ENCODE data around the gene SLC9A9. TPM values are rescaled to one million over a fixed set of nuclear protein-coding genes. Genes with fewer than 3 reads are reported as not detected.

SLC9A9 gene
- total and polyA plus RNA-seq, 10 of the 15 experiments (the other 5 are each of a cell fraction or from before 2014, with no cell fraction given): 3.5 to 14.2 (median 9.3) TPM

DNA sequence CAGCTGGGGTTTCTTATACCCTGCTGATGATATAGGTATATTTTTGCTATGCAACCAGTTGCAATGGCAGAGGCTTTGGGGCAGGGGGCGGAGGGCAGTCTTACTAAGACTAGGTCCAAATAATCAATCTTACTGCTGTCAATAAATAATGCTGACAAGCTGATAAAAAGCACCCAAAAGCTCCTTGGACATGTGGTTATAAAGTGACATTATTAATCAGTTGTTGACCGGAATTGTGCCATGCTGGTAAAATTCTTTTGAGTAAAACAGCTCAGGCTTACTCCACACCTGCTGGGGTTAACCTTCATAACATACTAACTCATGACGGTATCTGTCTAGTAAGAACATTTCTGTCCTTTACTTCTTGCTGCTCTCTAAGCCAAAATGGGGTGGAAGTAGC lies 626.8 kb downstream of the SLC9A9 start:
- POLR2A ChIA-PET: no interaction called here
- Histone ChIP-seq H3K79me2 (ENCODE audit: control insufficient read depth, insufficient read depth, low read length) (no peaks in the 10 kb centered on the region), H2AFZ (ENCODE audit: control insufficient read depth, low read depth, low read length) (no peak overlapping the region), H3K4me3 (no peak overlapping the region), H3K27me3 (replicated peaks in 1 of 2; ENCODE audit: control insufficient read depth in 2 of 2, insufficient read depth in 2 of 2, low read length in 1 of 2) (no peaks in the 10 kb centered on the region), H3K27ac (ENCODE audit: control insufficient read depth, insufficient read depth) (no peak overlapping the region), H4K20me1 (ENCODE audit: control insufficient read depth, insufficient read depth) (no peaks in the 10 kb centered on the region), H3K9me3 (replicated peaks; ENCODE audit: control insufficient read depth, insufficient read depth, low read length) (no peaks in the 10 kb centered on the region), H3K4me2 (ENCODE audit: control insufficient read depth, insufficient read depth) (no peak overlapping the region; the same call in 1 of the 2 replicates), H3K36me3 (ENCODE audit: control insufficient read depth in 2 of 2, insufficient read depth in 2 of 2, low read length in 1 of 2) (no peaks in the 10 kb centered on the region), H3K9ac (ENCODE audit: control insufficient read depth, insufficient read depth, low read length) (no peak overlapping the region), H3K4me1 (ENCODE audit: control insufficient read depth, insufficient read depth, low read length) (peaks cover 2% of the 10 kb centered on the region)
- SMC1A ChIA-PET (ENCODE audit: uncharacterized antibody, unreplicated experiment): interaction anchor here (0.6 to 1.5 kb wide), 3 partner anchors 11 to 131 kb away, joined by 3 to 5 read pairs (median 3); no protein-coding TSS in a partner anchor
- ATAC-seq (no peak), FAIRE-seq (no peak), DNase-seq (ENCODE audit: low read depth, low spot score) (no peak)
- in situ Hi-C loops (cut with MboI) (no loop called here), intact Hi-C loops (cut with micrococcal nuclease; ENCODE audit: unreplicated experiment) (loop anchor here (10.0 kb wide), 1 partner anchor 423 kb away; no protein-coding TSS in a partner anchor)
- 98% methylated on average over 3 of the region's 3 CpGs for WGBS (ENCODE audit: insufficient coverage, insufficient replicate concordance, low lambda C conversion rate, missing lambda C conversion rate)
- no TSS peak for BruUV-seq (replicated peaks)
- CTCF ChIA-PET: interaction anchor here (1.5 kb wide), 2 partner anchors 11 to 14 kb away, joined by 4 read pairs; no protein-coding TSS in a partner anchor
- RAD21 ChIA-PET (ENCODE audit: unreplicated experiment): no interaction called here
- TF ChIP-seq ZBTB40 (IDR thresholded peaks at IDR 0.05; ENCODE audit: borderline replicate concordance) (no peak), BRCA1 (IDR thresholded peaks at IDR 0.05; ENCODE audit: low read depth, low read length) (no peak), TCF3 (IDR thresholded peaks at IDR 0.05; ENCODE audit: borderline replicate concordance, insufficient read depth, low read depth, low read length) (no peak), ZNF24 (IDR thresholded peaks at IDR 0.05) (no peak), SRF (IDR thresholded peaks at IDR 0.05; ENCODE audit: low read depth in 2 of 2, low read length in 2 of 2) (no peak), EGR1 (IDR thresholded peaks at IDR 0.05; ENCODE audit: borderline replicate concordance in 1 of 2, low read depth in 2 of 2, low read length in 2 of 2) (no peak), MEF2B (IDR thresholded peaks at IDR 0.05; ENCODE audit: partially characterized antibody, poor library complexity, severe bottlenecking) (no peak), TCF12 (IDR thresholded peaks at IDR 0.05; ENCODE audit: low read depth, low read length) (no peak), ZNF274 (IDR thresholded peaks at IDR 0.05; ENCODE audit: insufficient read depth, insufficient read length) (no peak), CEBPB (IDR thresholded peaks at IDR 0.05; ENCODE audit: borderline replicate concordance in 1 of 2, low read depth in 2 of 2, low read length in 2 of 2) (no peak), BHLHE40 (IDR thresholded peaks at IDR 0.05; ENCODE audit: borderline replicate concordance in 1 of 2, low read depth in 2 of 2, low read length in 1 of 2) (no peak)
- TF ChIP-seq, protein P1, sequence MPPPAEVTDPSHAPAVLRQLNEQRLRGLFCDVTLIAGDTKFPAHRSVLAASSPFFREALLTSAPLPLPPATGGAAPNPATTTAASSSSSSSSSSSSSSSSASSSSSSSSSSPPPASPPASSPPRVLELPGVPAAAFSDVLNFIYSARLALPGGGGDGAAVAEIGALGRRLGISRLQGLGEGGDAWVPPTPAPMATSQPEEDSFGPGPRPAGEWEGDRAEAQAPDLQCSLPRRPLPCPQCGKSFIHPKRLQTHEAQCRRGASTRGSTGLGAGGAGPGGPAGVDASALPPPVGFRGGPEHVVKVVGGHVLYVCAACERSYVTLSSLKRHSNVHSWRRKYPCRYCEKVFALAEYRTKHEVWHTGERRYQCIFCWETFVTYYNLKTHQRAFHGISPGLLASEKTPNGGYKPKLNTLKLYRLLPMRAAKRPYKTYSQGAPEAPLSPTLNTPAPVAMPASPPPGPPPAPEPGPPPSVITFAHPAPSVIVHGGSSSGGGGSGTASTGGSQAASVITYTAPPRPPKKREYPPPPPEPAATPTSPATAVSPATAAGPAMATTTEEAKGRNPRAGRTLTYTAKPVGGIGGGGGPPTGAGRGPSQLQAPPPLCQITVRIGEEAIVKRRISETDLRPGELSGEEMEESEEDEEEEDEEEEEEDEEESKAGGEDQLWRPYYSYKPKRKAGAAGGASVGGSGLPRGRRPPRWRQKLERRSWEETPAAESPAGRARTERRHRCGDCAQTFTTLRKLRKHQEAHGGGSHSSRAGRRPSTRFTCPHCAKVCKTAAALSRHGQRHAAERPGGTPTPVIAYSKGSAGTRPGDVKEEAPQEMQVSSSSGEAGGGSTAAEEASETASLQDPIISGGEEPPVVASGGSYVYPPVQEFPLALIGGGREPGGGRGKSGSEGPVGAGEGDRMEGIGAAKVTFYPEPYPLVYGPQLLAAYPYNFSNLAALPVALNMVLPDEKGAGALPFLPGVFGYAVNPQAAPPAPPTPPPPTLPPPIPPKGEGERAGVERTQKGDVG (CRISPR knock-in tag; IDR thresholded peaks at IDR 0.05): no peak
- TF ChIP-seq, protein P2, sequence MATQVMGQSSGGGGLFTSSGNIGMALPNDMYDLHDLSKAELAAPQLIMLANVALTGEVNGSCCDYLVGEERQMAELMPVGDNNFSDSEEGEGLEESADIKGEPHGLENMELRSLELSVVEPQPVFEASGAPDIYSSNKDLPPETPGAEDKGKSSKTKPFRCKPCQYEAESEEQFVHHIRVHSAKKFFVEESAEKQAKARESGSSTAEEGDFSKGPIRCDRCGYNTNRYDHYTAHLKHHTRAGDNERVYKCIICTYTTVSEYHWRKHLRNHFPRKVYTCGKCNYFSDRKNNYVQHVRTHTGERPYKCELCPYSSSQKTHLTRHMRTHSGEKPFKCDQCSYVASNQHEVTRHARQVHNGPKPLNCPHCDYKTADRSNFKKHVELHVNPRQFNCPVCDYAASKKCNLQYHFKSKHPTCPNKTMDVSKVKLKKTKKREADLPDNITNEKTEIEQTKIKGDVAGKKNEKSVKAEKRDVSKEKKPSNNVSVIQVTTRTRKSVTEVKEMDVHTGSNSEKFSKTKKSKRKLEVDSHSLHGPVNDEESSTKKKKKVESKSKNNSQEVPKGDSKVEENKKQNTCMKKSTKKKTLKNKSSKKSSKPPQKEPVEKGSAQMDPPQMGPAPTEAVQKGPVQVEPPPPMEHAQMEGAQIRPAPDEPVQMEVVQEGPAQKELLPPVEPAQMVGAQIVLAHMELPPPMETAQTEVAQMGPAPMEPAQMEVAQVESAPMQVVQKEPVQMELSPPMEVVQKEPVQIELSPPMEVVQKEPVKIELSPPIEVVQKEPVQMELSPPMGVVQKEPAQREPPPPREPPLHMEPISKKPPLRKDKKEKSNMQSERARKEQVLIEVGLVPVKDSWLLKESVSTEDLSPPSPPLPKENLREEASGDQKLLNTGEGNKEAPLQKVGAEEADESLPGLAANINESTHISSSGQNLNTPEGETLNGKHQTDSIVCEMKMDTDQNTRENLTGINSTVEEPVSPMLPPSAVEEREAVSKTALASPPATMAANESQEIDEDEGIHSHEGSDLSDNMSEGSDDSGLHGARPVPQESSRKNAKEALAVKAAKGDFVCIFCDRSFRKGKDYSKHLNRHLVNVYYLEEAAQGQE (IDR thresholded peaks at IDR 0.05; ENCODE audit: low read depth, low read length): no peak
